ENCODE measurements around the gene TYMS.
A peak's percentile ranks its signal among the peaks of the same experiment; 100 is the strongest.

GRCh38 chr18:666177-666576 lies 8.7 kb downstream of the TYMS start:
- TF ChIP-seq, protein P1, sequence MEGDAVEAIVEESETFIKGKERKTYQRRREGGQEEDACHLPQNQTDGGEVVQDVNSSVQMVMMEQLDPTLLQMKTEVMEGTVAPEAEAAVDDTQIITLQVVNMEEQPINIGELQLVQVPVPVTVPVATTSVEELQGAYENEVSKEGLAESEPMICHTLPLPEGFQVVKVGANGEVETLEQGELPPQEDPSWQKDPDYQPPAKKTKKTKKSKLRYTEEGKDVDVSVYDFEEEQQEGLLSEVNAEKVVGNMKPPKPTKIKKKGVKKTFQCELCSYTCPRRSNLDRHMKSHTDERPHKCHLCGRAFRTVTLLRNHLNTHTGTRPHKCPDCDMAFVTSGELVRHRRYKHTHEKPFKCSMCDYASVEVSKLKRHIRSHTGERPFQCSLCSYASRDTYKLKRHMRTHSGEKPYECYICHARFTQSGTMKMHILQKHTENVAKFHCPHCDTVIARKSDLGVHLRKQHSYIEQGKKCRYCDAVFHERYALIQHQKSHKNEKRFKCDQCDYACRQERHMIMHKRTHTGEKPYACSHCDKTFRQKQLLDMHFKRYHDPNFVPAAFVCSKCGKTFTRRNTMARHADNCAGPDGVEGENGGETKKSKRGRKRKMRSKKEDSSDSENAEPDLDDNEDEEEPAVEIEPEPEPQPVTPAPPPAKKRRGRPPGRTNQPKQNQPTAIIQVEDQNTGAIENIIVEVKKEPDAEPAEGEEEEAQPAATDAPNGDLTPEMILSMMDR (conservative IDR thresholded peaks at IDR 0.05; ENCODE audit: low read length) = peak; percentile 54
- no peak for TF ChIP-seq EZH2phosphoT487 (IDR thresholded peaks at IDR 0.05; ENCODE audit: borderline replicate concordance, low read depth, low read length)

All from OCI-LY7 (cell line).